22Rv1 (cell line): Measurements from ENCODE around the gene USP27X.
A peak's percentile ranks its signal among the peaks of the same experiment; 100 is the strongest.

Experiments
- H3K27ac ChIP-seq: fragments of 450-650 bp; 2 replicates; pipeline ENCODE4 v1.5.1; 2017
- ZFX ChIP-seq: fragments of 450-650 bp; IDR thresholded peaks from 2 replicates; pipeline ENCODE4 v1.6.1; 2017; ENCODE audit warnings: antibody characterized with exemption, borderline replicate concordance
- TF ChIP-seq, protein P1 (sequence below): fragments of 450-650 bp; IDR thresholded peaks from 2 replicates; pipeline ENCODE4 v1.5.1; 2017; ENCODE audit warnings: mild to moderate bottlenecking

Gene USP27X

DNA sequence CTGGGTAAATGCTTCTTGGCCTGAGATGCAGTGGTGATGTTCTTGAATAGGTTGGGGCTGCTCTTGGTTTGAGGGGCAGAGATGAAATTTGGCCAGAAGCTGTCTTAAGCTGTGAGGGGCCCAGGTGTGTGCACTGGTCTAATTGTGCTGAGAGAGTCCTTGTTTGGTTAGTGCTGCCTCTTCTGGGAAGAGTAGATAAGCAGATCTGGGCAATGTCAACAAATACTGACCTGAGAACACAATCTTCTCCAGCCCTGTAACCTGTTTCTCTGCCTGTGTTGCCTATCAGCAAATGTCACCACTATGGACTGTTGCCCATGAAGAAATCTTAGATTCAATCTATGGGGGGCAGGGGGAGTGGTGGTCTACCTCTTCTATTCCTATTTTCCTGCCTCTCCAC, 17.2 kb upstream of the USP27X start:
- TF ChIP-seq, protein P1, sequence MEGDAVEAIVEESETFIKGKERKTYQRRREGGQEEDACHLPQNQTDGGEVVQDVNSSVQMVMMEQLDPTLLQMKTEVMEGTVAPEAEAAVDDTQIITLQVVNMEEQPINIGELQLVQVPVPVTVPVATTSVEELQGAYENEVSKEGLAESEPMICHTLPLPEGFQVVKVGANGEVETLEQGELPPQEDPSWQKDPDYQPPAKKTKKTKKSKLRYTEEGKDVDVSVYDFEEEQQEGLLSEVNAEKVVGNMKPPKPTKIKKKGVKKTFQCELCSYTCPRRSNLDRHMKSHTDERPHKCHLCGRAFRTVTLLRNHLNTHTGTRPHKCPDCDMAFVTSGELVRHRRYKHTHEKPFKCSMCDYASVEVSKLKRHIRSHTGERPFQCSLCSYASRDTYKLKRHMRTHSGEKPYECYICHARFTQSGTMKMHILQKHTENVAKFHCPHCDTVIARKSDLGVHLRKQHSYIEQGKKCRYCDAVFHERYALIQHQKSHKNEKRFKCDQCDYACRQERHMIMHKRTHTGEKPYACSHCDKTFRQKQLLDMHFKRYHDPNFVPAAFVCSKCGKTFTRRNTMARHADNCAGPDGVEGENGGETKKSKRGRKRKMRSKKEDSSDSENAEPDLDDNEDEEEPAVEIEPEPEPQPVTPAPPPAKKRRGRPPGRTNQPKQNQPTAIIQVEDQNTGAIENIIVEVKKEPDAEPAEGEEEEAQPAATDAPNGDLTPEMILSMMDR = no peak
- H3K27ac ChIP-seq = no peak overlapping the region

DNA sequence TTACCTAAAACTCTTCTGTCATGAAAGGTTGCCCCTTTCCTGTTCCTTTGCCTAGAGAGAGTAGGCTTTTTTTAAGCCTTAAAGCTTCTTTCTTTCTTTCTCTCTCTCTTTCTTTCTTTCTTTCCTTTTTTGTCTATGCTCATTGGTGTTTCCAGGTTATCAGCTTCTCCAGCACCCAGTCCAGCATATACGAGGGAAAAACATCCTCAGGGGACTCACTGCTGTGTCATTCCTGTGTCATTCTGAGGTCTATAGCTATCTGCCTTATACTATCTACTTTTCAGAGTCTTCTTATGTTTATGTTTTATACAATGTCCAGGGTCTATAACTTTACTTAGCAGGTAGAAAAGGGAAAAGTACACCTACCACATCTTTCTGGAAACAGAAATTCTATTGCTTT, 10.5 kb upstream of the USP27X start:
- H3K27ac ChIP-seq = no peak overlapping the region
- no peak for TF ChIP-seq ZFX
- TF ChIP-seq, protein P1 = no peak

DNA sequence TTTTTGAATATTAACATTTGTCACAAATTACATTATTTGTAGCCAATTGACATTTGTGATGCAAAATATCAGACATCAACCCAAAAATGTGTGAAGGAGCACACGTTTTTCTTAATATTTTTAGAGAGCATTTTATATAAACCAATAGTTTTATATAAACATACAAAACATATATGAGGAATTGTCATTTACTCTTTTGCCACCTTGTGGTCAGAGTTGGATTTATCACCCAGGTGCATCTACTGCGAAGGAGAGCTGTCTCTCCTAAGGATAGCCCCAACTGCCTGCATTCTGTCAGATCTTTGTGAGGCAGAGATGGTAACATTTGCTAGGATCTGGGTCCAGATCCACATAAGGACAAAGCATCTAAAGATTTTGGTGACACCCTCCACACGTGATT, 2.5 kb upstream of the USP27X start:
- TF ChIP-seq, protein P1 = peak; percentile 54
- no peak for TF ChIP-seq ZFX
- H3K27ac ChIP-seq = no peak overlapping the region

DNA sequence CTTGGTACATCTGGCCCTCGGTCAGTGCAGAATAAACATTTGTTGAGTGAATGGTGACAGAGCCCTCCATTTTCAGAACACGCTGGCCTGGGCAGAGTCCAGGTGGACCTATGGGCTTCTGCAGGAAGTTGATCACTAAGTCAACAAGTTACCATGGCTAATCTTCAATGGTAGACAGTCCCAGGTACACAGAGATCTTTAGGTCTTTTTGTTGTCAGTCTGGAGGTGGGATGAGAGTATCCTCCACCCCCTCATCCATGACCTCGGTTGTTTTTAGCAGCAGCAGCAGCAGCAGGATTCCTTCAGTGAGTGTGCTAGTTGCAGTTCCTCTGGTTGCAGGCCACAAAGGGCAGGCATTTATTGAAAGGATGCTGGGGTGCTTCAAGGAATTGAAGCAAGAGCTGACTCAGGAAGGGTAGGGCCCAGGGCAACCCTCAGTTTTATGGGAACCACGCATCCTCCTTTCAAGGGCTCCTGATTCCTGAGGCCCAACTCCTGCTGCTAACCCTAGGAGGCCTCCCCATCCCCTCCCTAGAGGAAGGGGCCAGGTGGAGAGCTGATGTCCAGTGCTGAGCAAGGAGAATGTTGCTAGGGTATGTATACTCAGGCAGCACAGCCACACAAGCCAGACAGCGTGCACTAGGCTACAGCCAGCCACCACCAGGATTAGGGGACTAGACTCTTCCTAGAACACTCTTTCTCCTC, 1.7 kb upstream of the USP27X start:
- H3K27ac ChIP-seq = no peak overlapping the region
- TF ChIP-seq, protein P1 = no peak
- no peak for TF ChIP-seq ZFX

DNA sequence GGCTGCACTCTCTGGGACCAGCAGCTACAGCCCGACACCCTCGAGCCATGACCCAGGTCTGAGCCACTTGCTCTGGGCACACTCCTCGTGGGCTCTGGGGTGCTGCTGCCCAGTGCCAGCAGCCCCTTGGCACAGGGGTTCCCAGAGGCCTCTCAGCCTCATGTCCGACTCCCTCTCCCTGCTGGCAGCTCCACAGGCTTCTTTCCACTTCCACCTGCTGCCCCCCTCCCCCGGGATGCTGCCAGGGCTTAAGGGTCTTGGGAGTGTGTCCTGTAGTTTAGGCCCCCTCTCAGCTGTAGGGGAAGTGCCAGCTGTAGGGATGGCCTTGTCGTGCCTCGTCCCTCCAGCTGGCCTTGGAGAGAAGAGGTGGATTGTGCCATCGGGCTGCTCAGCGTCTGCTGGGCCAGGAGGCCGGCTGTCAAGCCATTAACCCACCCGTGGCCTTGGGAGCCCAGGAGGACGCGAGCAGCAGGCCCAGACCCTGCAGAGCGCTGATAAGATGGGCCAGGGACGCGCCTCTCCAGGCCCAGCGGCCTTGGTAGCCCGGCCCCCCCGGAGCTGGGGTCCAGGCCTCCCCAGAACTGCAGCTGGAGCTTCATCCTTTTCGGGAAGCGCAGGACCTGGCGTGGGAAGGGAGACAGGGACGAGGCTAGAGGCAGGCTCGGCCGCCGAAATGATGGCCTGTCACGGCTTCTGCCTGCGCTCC, 1.0 kb upstream of the USP27X start:
- H3K27ac ChIP-seq = peak overlapping the region; percentile 68
- TF ChIP-seq, protein P1 = no peak
- no peak for TF ChIP-seq ZFX

DNA sequence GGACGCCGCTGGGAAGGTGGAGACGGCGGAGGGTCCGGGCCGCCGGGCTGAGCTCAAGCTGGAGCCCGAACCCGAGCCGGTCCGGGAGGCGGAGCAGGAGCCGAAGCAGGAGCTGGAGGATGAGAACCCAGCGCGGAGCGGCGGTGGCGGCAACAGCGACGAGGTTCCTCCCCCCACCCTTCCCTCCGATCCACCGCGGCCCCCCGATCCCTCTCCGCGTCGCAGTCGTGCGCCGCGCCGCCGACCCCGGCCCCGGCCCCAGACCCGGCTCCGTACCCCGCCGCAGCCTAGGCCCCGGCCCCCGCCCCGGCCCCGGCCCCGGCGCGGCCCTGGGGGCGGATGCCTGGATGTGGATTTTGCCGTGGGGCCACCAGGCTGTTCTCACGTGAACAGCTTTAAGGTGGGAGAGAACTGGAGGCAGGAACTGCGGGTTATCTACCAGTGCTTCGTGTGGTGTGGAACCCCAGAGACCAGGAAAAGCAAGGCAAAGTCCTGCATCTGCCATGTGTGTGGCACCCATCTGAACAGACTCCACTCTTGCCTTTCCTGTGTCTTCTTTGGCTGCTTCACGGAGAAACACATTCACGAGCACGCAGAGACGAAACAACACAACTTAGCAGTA, 483 bp downstream of the USP27X start:
- H3K27ac ChIP-seq = peak overlapping the region; percentile 68

More for the DNA sequence above, 483 bp downstream of the USP27X start:
- TF ChIP-seq, protein P1 = no peak
- no peak for TF ChIP-seq ZFX
